Tongue (tissue), 2 donors: ENCODE results near the gene STK39. TPM values are rescaled to one million over a fixed set of nuclear protein-coding genes. Genes with fewer than 3 reads are reported as not detected.

ENCODE experiments used
- DNase-seq: peaks from one replicate; pipeline ENCODE4 v3.0.0-alpha.2; 2015
- total RNA-seq: library from RNA; depleted of rRNA; stranded (reverse); fragments of >200 nt; gene quantifications from one replicate; pipeline ENCODE4 v1.2.3, GENCODE V29; 2014

Gene STK39
- total RNA-seq, 1 donor from 2014 or later = 26.4 TPM

GRCh38 chr2:167987026-167987425, 260.4 kb downstream of the STK39 start:
- no peak for DNase-seq

GRCh38 chr2:167986223-167986622, 261.2 kb downstream of the STK39 start:
- DNase-seq = no peak

DNA sequence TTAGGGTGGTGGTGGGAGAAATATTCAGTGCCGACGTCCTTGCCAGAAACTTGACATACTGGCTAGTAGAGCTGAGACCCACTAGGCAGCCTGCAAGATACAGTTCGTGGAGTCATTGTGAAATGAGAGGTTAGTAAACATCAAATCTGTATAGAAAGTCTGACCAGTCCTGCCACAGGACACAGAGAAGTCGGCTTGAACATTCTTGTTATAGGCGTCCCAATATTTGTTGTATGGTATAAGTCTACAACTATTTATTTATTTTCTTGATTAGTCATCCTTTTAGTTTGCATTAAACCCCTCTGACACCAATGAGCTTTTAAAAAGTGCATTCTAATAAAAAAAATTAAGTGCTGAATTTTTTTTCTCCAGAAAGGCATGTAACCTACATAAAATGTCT, 265.4 kb downstream of the STK39 start:
- DNase-seq = no peak

- DNase-seq = no peak
These were observed 267.0 kb downstream of the STK39 start for GRCh38 chr2:167980439-167980838.

GRCh38 chr2:167972746-167973145, 274.6 kb downstream of the STK39 start:
- DNase-seq = no peak

DNA sequence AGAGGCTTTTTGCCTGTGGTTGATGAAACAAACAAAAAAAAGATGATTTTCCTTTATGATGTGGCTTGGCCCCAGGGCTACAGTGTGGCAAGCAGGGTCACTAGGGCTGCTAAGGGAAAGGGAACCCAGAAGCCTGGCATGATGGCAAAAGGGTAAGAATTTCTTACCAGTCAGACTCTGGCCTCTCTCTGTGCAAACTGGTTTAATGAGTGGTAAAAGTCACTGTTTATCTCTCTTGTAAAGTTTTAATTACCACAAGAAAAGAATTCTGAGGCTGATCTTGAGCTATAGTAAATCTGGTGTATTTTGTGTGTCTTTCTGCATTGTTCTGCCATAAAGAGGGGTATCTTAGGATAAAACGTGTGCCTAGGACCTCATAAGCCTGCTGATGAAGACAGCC, 275.4 kb downstream of the STK39 start:
- no peak for DNase-seq

- peak; percentile 37 for DNase-seq
These were observed 280.2 kb downstream of the STK39 start for GRCh38 chr2:167966937-167967913.

- DNase-seq = no peak
These were observed 281.3 kb downstream of the STK39 start for GRCh38 chr2:167965907-167966761.

GRCh38 chr2:167964650-167965413, 282.6 kb downstream of the STK39 start:
- no peak for DNase-seq

- no peak for DNase-seq
These were observed 283.3 kb downstream of the STK39 start for GRCh38 chr2:167963899-167964649.

DNA sequence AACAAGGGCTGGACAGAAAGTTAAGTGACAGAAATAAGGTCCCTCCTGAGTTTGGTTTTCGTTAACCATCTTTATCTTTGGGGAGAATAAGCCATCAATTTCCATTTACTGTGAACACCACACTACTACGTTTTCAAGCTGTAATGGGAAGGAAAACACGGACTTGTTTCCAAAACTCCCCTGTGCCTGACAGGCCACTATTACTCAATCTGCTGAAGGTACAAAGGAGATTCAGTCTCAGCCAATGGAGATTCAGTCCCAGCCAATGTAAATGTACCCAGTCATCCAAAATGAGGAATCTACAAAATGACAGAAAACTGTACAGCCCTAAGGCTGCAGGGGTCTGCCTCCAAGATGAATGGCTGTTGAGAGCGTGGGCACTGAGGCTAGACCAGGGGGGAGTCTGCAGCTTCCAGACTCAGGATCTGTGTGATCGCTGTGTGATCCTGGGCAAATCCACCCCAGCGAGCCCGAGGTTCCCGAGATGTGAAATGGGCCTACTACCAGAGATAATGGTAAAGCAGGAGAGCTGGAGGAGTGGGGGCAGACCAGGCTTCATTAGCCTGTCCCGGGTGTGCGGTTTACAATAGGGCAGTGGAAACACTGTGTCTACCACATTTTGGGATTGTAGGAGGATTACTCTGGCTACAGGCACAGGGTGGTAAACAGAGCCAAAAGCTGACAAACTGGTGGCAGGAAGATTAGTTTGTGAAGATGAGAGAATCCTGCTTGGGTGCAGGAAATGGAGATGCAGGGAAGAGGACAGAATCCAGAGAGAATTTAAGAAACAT, 284.8 kb downstream of the STK39 start:
- no peak for DNase-seq

DNA sequence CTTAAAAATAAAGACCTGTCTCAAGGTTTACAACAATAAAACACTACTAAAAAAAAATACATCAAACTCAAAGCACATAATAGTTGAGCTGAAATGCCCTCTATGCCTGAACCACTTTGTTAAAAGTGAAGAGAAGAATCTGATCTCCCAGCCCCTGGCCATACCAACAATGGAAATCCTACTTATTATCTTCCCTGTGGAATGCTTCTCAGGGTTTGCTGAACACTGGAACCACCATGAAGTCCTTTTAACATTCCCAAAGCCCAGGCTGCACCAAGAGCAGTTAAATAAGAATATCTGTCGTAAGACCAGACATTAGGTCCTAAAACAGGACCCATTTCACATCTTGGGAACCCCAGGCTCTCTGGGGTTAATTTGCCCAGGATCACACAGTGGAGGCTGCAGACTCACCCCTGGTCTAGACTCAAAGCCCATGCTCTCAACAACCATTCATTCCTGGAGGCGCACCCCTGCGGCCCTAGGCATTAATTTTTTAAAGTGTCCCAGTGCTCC, 285.8 kb downstream of the STK39 start:
- DNase-seq = no peak

DNA sequence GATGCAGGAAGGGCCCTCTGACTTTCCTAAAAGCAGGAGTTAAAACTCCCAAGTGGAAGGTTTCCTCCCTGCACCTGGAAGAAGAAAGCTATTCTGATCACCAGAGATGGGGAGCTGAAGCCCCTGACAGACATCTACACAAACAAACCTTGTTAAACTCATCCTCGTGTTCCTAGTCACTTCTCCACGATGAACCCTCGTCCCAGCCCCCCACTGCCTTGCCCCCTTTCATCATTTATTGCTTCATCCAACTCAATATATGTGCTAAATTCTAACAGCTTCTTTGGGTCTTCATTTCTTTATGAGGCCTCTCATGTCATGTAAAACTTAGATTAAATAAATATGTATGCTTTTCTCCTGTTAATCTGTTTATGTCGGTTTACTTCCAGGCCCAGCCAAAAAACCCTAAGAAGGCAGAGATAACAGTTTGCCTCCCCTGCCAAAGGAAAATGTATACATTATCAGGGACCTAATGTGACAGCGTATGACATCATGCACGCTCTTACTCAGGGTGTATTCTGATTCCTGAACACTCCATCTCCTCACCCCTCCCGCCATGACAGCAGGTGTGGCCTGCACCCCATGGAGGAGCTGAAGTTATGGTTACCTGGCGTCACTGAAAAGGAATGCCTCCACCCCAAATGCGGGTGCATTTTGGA, 287.2 kb downstream of the STK39 start:
- no peak for DNase-seq

DNA sequence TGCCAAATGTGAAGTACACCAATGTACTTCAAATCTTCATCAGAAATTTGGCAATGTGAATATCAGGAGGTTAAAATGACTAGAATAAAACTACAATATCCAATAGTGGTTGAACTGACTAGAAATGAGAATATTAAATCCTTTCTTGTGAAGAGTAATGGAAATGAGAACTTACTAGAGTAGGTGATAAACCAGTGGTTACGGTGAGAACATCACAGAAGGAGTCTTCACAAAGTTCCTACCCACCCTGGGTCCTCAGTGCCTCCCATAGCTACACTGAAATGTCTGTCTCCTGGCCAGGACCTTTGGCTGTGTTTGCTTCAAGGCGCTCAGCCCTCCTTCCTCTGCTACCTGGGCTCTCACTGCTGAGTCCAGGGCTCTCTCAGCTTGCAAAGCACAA, 289.7 kb downstream of the STK39 start:
- no peak for DNase-seq

DNA sequence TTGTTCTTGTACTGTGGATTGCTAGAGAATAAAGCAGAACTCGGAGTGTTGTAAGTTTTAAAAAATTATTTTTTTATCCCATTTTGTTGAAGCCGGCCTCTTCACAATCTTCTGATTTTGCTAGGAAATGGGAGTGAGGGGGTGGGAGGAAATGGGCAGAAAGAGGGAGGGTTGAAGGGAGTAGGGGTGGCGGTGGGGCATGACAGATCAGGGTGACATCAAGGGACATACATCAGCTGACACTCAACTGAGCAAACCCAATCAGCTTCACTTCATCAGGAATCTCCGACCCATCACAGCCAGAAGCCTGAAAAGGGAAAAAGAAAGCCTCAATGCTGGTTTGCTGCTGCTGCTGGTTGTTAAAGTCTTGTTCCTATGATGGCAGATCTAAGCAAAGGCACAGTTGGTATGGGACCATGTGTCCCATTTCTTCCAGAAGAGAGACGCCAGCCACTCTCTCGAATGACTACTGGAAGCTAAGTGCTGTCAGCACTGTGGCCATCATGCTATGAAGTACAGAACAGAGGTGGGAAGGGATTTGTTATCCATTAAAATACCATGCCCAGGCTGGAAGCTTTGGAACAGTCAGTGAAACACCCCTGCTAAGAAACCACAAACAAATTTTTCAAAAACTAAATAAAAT, 292.0 kb downstream of the STK39 start:
- DNase-seq = no peak

DNA sequence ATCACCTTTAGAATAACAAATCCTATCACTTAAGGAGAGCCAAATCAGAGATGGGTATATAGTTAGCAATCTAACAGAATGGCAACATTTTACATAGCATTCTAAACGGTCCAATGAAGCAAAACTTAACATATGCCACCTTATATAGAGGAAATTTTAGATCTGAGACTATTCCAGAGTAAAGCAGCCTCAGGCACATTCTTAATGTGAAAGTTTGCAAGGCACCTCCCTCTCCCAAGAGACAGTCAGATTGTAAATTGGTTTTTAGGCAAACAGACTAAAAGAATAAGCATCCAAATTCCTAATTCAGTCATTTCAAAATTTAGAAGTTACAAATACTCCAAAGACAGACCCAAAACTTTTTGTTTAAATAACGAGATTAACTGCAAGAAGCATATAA, 292.9 kb downstream of the STK39 start:
- no peak for DNase-seq

GRCh38 chr2:167953776-167954175, 293.6 kb downstream of the STK39 start:
- DNase-seq = no peak

DNA sequence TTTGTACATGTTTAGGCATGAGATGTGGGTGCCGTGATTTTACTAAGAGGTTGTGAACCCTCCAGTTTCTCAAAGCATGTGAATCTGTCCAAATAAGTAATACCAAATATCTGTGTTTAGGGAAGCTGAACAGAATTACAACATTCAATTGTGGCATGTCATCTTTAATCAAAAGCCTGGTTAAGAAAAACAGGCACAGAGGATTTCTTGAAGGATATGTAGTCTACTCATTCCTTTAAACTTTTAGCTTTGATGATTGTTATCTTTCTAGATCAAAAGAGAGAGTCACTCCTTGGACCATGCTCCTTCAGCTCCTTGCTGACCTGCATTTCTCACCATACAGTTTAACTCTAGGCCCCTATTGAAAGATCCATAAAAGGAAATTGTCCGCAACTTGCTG, 296.8 kb downstream of the STK39 start:
- no peak for DNase-seq

DNA sequence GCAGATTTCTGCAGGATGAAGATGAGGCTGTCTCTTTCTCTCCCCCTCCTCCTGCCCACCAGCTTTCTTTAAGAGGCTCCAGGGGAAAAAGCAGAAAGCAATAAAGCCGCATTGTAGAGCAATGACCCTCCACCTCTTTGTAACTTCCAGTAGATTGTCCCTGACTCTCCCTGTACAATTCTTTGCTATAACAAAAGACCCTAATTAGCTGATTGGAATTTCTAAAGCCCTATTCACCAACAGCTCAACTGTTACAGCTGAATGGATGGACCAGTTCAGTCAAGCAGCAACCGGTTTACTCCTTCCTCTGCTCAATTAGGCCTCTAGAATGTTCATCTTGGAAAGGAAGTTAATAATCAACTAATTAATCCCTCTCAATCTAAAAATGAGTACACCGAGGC, 301.0 kb downstream of the STK39 start:
- DNase-seq = no peak
